ENCODE data around the gene ARMH3.

DNA sequence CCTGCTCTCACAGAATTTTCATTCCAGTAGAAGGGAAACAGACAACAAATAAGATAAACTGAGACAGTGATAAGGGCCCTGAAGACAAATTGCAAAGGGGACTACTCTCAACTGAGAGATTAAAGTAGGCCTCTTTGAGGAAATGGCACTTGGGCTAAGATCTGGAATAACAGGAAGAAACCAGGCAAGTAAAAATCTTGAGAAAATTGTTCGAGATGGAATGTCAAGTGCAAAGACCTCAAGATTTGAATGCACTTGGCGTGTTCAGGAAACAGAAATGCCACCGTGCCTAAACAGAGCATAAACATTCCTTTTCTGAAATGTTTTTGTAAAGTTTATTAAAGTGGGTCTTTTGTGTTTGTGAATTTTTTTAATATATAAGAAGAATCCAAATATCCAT, 10.7 kb downstream of the ARMH3 start:
- no peak for TF ChIP-seq REST (IDR thresholded peaks at IDR 0.05; ENCODE audit: insufficient read depth in 1 of 2, low read depth in 2 of 2, low read length in 2 of 2)
- no peak for TF ChIP-seq SIN3A (IDR thresholded peaks at IDR 0.05; ENCODE audit: borderline replicate concordance, insufficient read depth, low read length)
- no peak for TF ChIP-seq POLR2AphosphoS5 (IDR thresholded peaks at IDR 0.05; ENCODE audit: low read depth, low read length)
- no peak for TF ChIP-seq TAF1 (IDR thresholded peaks at IDR 0.05; ENCODE audit: borderline replicate concordance, insufficient read depth, low read length)
- no peak for TF ChIP-seq FOXP2 (optimal IDR thresholded peaks at IDR 0.05; ENCODE audit: borderline replicate concordance, extremely low read depth, extremely low read length, insufficient read depth)

All from PFSK-1 (cell line).